Erythroblast (primary cell): ENCODE results near the gene ATP13A2.

Experiments used
- GATA1 ChIP-seq: IDR thresholded peaks from 2 replicates; pipeline ENCODE4 v1.6.1; 2011; ENCODE audit warnings: low read depth, mild to moderate bottlenecking, control low read depth, low read length, moderate library complexity
- POLR2A ChIP-seq: IDR thresholded peaks from 2 replicates; pipeline ENCODE4 v1.6.1; 2011; ENCODE audit warnings: mild to moderate bottlenecking, low read length

GRCh38 chr1:16992675-16993074 lies 19.1 kb downstream of the ATP13A2 start:
- no peak for TF ChIP-seq POLR2A
- TF ChIP-seq GATA1, result no peak
